ENCODE data around the gene PRAF2.

Gene PRAF2

GRCh38 chrX:49066690-49067089, 7.1 kb downstream of the PRAF2 start:
- H3K4me1 ChIP-seq (ENCODE audit: insufficient read depth, low read length) = no peaks in the 10 kb centered on the region
- no peaks in the 10 kb centered on the region for H3K9me3 ChIP-seq (ENCODE audit: control insufficient read depth, insufficient read depth, low read length)
- H3K36me3 ChIP-seq (ENCODE audit: insufficient read depth, low read length) = peaks cover 4% of the 10 kb centered on the region; the same call in 1 of the 2 replicates
- H3K9ac ChIP-seq (ENCODE audit: low read depth, low read length) = no peak overlapping the region

- no peaks in the 10 kb centered on the region for H3K4me1 ChIP-seq (ENCODE audit: insufficient read depth, low read length)
- no peaks in the 10 kb centered on the region for H3K9me3 ChIP-seq (ENCODE audit: control insufficient read depth, insufficient read depth, low read length)
- peaks cover 6% of the 10 kb centered on the region; the same call in 1 of the 2 replicates for H3K36me3 ChIP-seq (ENCODE audit: insufficient read depth, low read length)
- H3K9ac ChIP-seq (ENCODE audit: low read depth, low read length) = no peak overlapping the region
These were observed 7.5 kb downstream of the PRAF2 start for GRCh38 chrX:49066278-49066677.

GRCh38 chrX:49064735-49065134, 9.1 kb downstream of the PRAF2 start:
- Histone ChIP-seq H3K9me3 (ENCODE audit: control insufficient read depth, insufficient read depth, low read length) (no peaks in the 10 kb centered on the region), H3K9ac (ENCODE audit: low read depth, low read length) (no peak overlapping the region), H3K4me1 (ENCODE audit: insufficient read depth, low read length) (no peaks in the 10 kb centered on the region; the same call in 1 of the 2 replicates), H3K36me3 (ENCODE audit: insufficient read depth, low read length) (peaks cover 6% of the 10 kb centered on the region; the same call in 1 of the 2 replicates)

GRCh38 chrX:49064303-49064702, 9.5 kb downstream of the PRAF2 start:
- no peaks in the 10 kb centered on the region for H3K9me3 ChIP-seq (ENCODE audit: control insufficient read depth, insufficient read depth, low read length)
- H3K36me3 ChIP-seq (ENCODE audit: insufficient read depth, low read length) = peaks cover 6% of the 10 kb centered on the region; the same call in 1 of the 2 replicates
- no peak overlapping the region for H3K9ac ChIP-seq (ENCODE audit: low read depth, low read length)
- H3K4me1 ChIP-seq (ENCODE audit: insufficient read depth, low read length) = no peaks in the 10 kb centered on the region; the same call in 1 of the 2 replicates

- H3K9me3 ChIP-seq (ENCODE audit: control insufficient read depth, insufficient read depth, low read length) = no peaks in the 10 kb centered on the region
- H3K4me1 ChIP-seq (ENCODE audit: insufficient read depth, low read length) = no peaks in the 10 kb centered on the region; the same call in 1 of the 2 replicates
- H3K36me3 ChIP-seq (ENCODE audit: insufficient read depth, low read length) = peaks cover 6% of the 10 kb centered on the region; the same call in 1 of the 2 replicates
- H3K9ac ChIP-seq (ENCODE audit: low read depth, low read length) = no peak overlapping the region
These were observed 10.1 kb downstream of the PRAF2 start for GRCh38 chrX:49063715-49064114.

GRCh38 chrX:49061916-49062315, 11.9 kb downstream of the PRAF2 start:
- H3K9ac ChIP-seq (ENCODE audit: low read depth, low read length) = no peak overlapping the region
- peaks cover 6% of the 10 kb centered on the region; the same call in 1 of the 2 replicates for H3K36me3 ChIP-seq (ENCODE audit: insufficient read depth, low read length)
- no peaks in the 10 kb centered on the region for H3K9me3 ChIP-seq (ENCODE audit: control insufficient read depth, insufficient read depth, low read length)
- peaks cover 9% of the 10 kb centered on the region for H3K4me1 ChIP-seq (ENCODE audit: insufficient read depth, low read length)

- H3K36me3 ChIP-seq (ENCODE audit: insufficient read depth, low read length) = peaks cover 6% of the 10 kb centered on the region; the same call in 1 of the 2 replicates
- peaks cover 9% of the 10 kb centered on the region for H3K4me1 ChIP-seq (ENCODE audit: insufficient read depth, low read length)
- H3K9me3 ChIP-seq (ENCODE audit: control insufficient read depth, insufficient read depth, low read length) = no peaks in the 10 kb centered on the region
- H3K9ac ChIP-seq (ENCODE audit: low read depth, low read length) = no peak overlapping the region
These were observed 12.3 kb downstream of the PRAF2 start for GRCh38 chrX:49061490-49061889.

GRCh38 chrX:49060914-49061313, 12.9 kb downstream of the PRAF2 start:
- H3K36me3 ChIP-seq (ENCODE audit: insufficient read depth, low read length) = peaks cover 4% of the 10 kb centered on the region; the same call in 1 of the 2 replicates
- H3K9me3 ChIP-seq (ENCODE audit: control insufficient read depth, insufficient read depth, low read length) = no peaks in the 10 kb centered on the region
- H3K9ac ChIP-seq (ENCODE audit: low read depth, low read length) = no peak overlapping the region
- H3K4me1 ChIP-seq (ENCODE audit: insufficient read depth, low read length) = peaks cover 9% of the 10 kb centered on the region

- peak overlapping the region; percentile 78; the same call in 1 of the 2 replicates for H3K9ac ChIP-seq (ENCODE audit: low read depth, low read length)
- no peaks in the 10 kb centered on the region for H3K9me3 ChIP-seq (ENCODE audit: control insufficient read depth, insufficient read depth, low read length)
- H3K36me3 ChIP-seq (ENCODE audit: insufficient read depth, low read length) = peaks cover 5% of the 10 kb centered on the region; the same call in 1 of the 2 replicates
- H3K4me1 ChIP-seq (ENCODE audit: insufficient read depth, low read length) = peaks cover 9% of the 10 kb centered on the region
These were observed 14.1 kb downstream of the PRAF2 start for GRCh38 chrX:49059681-49060085.

- peaks cover 9% of the 10 kb centered on the region for H3K4me1 ChIP-seq (ENCODE audit: insufficient read depth, low read length)
- H3K36me3 ChIP-seq (ENCODE audit: insufficient read depth, low read length) = peaks cover 5% of the 10 kb centered on the region; the same call in 1 of the 2 replicates
- H3K9ac ChIP-seq (ENCODE audit: low read depth, low read length) = peak overlapping the region; percentile 78
These were observed 14.6 kb downstream of the PRAF2 start for GRCh38 chrX:49059201-49059600.

GRCh38 chrX:49058794-49059193, 15.0 kb downstream of the PRAF2 start, which contains the start of gene CCDC120:
CCDC120 (plus strand) TSS chrX:49058999; CDS start chrX:49062042, 3,043 bp downstream.
- no peaks in the 10 kb centered on the region for H3K9me3 ChIP-seq (ENCODE audit: control insufficient read depth, insufficient read depth, low read length)
- H3K4me1 ChIP-seq (ENCODE audit: insufficient read depth, low read length) = peaks cover 9% of the 10 kb centered on the region
- H3K36me3 ChIP-seq (ENCODE audit: insufficient read depth, low read length) = peaks cover 5% of the 10 kb centered on the region; the same call in 1 of the 2 replicates
- H3K9ac ChIP-seq (ENCODE audit: low read depth, low read length) = peak within 1 kb of the TSS; percentile 78

More at GRCh38 chrX:49059201-49059600, 14.6 kb downstream of the PRAF2 start:
- no peaks in the 10 kb centered on the region for H3K9me3 ChIP-seq (ENCODE audit: control insufficient read depth, insufficient read depth, low read length)

- Histone ChIP-seq H3K36me3 (ENCODE audit: insufficient read depth, low read length) (0 out of 2 replicates have a peak, but pooled peaks cover 3% of the 10 kb centered on the region), H3K9me3 (ENCODE audit: control insufficient read depth, insufficient read depth, low read length) (no peaks in the 10 kb centered on the region), H3K4me1 (ENCODE audit: insufficient read depth, low read length) (peaks cover 9% of the 10 kb centered on the region), H3K9ac (ENCODE audit: low read depth, low read length) (peak overlapping the region; percentile 54)
These were observed 19.6 kb downstream of the PRAF2 start for GRCh38 chrX:49054073-49054762.

GRCh38 chrX:49053223-49054072, 20.4 kb downstream of the PRAF2 start:
- peaks cover 7% of the 10 kb centered on the region for H3K4me1 ChIP-seq (ENCODE audit: insufficient read depth, low read length)
- no peaks in the 10 kb centered on the region for H3K9me3 ChIP-seq (ENCODE audit: control insufficient read depth, insufficient read depth, low read length)
- 0 out of 2 replicates have a peak, but pooled peaks cover 3% of the 10 kb centered on the region for H3K36me3 ChIP-seq (ENCODE audit: insufficient read depth, low read length)
- H3K9ac ChIP-seq (ENCODE audit: low read depth, low read length) = peak overlapping the region; percentile 54

GRCh38 chrX:49043987-49044281, 29.9 kb downstream of the PRAF2 start:
- Histone ChIP-seq H3K36me3 (ENCODE audit: insufficient read depth, low read length) (peaks cover 7% of the 10 kb centered on the region), H3K4me1 (ENCODE audit: insufficient read depth, low read length) (peaks cover 8% of the 10 kb centered on the region), H3K9ac (ENCODE audit: low read depth, low read length) (peak overlapping the region; percentile 50; the same call in 1 of the 2 replicates), H3K9me3 (ENCODE audit: control insufficient read depth, insufficient read depth, low read length) (no peaks in the 10 kb centered on the region)

All from ES-I3 (cell line).